ENCODE measurements around the gene MOB3C.

- no peak for TF ChIP-seq CTCF (conservative IDR thresholded peaks at IDR 0.05; ENCODE audit: low read length)
- no peak for TF ChIP-seq EZH2phosphoT487 (IDR thresholded peaks at IDR 0.05; ENCODE audit: borderline replicate concordance, low read depth, low read length)
These were observed 18.6 kb upstream of the MOB3C start for GRCh38 chr1:46635205-46635604.

Data from OCI-LY7 (cell line).